ENCODE measurements around the gene PMM1. TPM values are rescaled to one million over a fixed set of nuclear protein-coding genes. Genes with fewer than 3 reads are reported as not detected.
A peak's percentile ranks its signal among the peaks of the same experiment; 100 is the strongest.

Gene PMM1
- total RNA-seq, 4 donors from 2014 or later = 37.4 to 54.2 (median 39.3) TPM

GRCh38 chr22:41625577-41625976, 35.9 kb upstream of the PMM1 start:
- H3K36me3 ChIP-seq = peaks cover 69 to 86% (median 79%) of the 10 kb centered on the region in 4 donors

GRCh38 chr22:41621911-41622179, 32.2 kb upstream of the PMM1 start:
- Histone ChIP-seq H3K4me1 (peaks cover 25 to 71% (median 48%) of the 10 kb centered on the region in 4 donors), H3K27me3 (no peaks in the 10 kb centered on the region), H3K4me3 (peak overlapping the region; percentile 73 to 98 (median 94)), H3K27ac (replicated peaks in 1 of 4) (peak overlapping the region; percentile 95 to 99 (median 98)), H3K9me3 (no peaks in the 10 kb centered on the region), H3K36me3 (peaks cover 35 to 50% (median 43%) of the 10 kb centered on the region in 4 donors)
- TF ChIP-seq POLR2A (IDR thresholded peaks at IDR 0.05; ENCODE audit: low read depth) = no peak
- no peak for TF ChIP-seq CTCF (IDR thresholded peaks at IDR 0.05)
- no peak for TF ChIP-seq EP300 (IDR thresholded peaks at IDR 0.05)
- TF ChIP-seq POLR2AphosphoS5 (IDR thresholded peaks at IDR 0.05) = no peak
- WGBS = 5% methylated on average over 8 of the region's 8 CpGs
- intact Hi-C loops (cut with DNase I) = loop anchor here (2.0 kb wide), 1 partner anchor 77 kb away; the partner anchor contains the start of gene POLR3H
- DNase-seq (ENCODE audit: extremely low spot score) = no peak

More at GRCh38 chr22:41625577-41625976, 35.9 kb upstream of the PMM1 start:
- Histone ChIP-seq H3K27ac (replicated peaks in 1 of 4) (no peak overlapping the region), H3K4me1 (peaks cover 14 to 48% (median 32%) of the 10 kb centered on the region in 4 donors), H3K27me3 (no peaks in the 10 kb centered on the region), H3K4me3 (no peak overlapping the region), H3K9me3 (no peaks in the 10 kb centered on the region)
- intact Hi-C loops (cut with DNase I) = no loop called here
- no peak for DNase-seq (ENCODE audit: extremely low spot score)
- TF ChIP-seq CTCF (IDR thresholded peaks at IDR 0.05) = no peak
- WGBS = 96% methylated on average over 7 of the region's 7 CpGs

GRCh38 chr22:41621099-41621910, 31.7 kb upstream of the PMM1 start, which contains the start of gene XRCC6:
Gene XRCC6 (plus strand): TSS chr22:41621295. CDS start chr22:41622005, 710 bp downstream.
- Histone ChIP-seq H3K4me3 (peak within 1 kb of the TSS; percentile 73 to 98 (median 94)), H3K36me3 (peaks cover 30 to 44% (median 38%) of the 10 kb centered on the region in 4 donors), H3K27ac (replicated peaks in 1 of 4) (peak within 1 kb of the TSS; percentile 95 to 99 (median 98)), H3K27me3 (no peaks in the 10 kb centered on the region), H3K9me3 (no peaks in the 10 kb centered on the region), H3K4me1 (peaks cover 25 to 71% (median 47%) of the 10 kb centered on the region in 4 donors)
- 0% methylated on average over 4 of the region's 70 CpGs for WGBS
- peak; percentile 98 to 100 for TF ChIP-seq POLR2AphosphoS5 (IDR thresholded peaks at IDR 0.05)
- peak; percentile 50 for TF ChIP-seq EP300 (IDR thresholded peaks at IDR 0.05)
- peak; percentile 89 for TF ChIP-seq POLR2A (IDR thresholded peaks at IDR 0.05; ENCODE audit: low read depth)
- peak in 1 of 3 experiments; percentile 2 for TF ChIP-seq CTCF (IDR thresholded peaks at IDR 0.05)
- peak; percentile 100 for DNase-seq (ENCODE audit: extremely low spot score)
- intact Hi-C loops (cut with DNase I) = loop anchor here (2.0 kb wide), 1 partner anchor 77 kb away; the partner anchor contains the start of gene POLR3H

GRCh38 chr22:41620589-41621098, 31.0 kb upstream of the PMM1 start, which contains the start of gene DESI1:
Gene DESI1 (minus strand): TSS chr22:41621043. CDS start chr22:41620839, 204 bp downstream.
- peak within 1 kb of the TSS; percentile 73 to 98 (median 94) for H3K4me3 ChIP-seq
- H3K36me3 ChIP-seq = peaks cover 23 to 38% (median 31%) of the 10 kb centered on the region in 4 donors
- TF ChIP-seq POLR2A (IDR thresholded peaks at IDR 0.05; ENCODE audit: low read depth) (peak; percentile 31), CTCF (IDR thresholded peaks at IDR 0.05) (no peak)
- peak within 1 kb of the TSS; percentile 95 to 99 (median 98) for H3K27ac ChIP-seq (replicated peaks in 1 of 4)
- WGBS = 3% methylated on average over 8 of the region's 40 CpGs
- H3K4me1 ChIP-seq = peaks cover 25 to 64% (median 47%) of the 10 kb centered on the region in 4 donors
- H3K9me3 ChIP-seq = no peaks in the 10 kb centered on the region
- H3K27me3 ChIP-seq = no peaks in the 10 kb centered on the region
- peak; percentile 93 for DNase-seq (ENCODE audit: extremely low spot score)
- intact Hi-C loops (cut with DNase I) = loop anchor here (2.0 kb wide), 1 partner anchor 76 kb away; the partner anchor contains the start of gene POLR3H

All from esophagus muscularis mucosa (tissue), 4 donors.